Amniotic stem cell (primary cell): ENCODE results near the gene FBXO28.
"Not testable (repeated sequence)": the region's sequence is repeated elsewhere in the genome, so short reads cannot be mapped to it uniquely, and the experiment has no call there.

Source experiments
- DNase-seq: peaks from one replicate; lab custom pipeline; 2025; lab: John Stamatoyannopoulos, UW

FBXO28 gene, protein sequence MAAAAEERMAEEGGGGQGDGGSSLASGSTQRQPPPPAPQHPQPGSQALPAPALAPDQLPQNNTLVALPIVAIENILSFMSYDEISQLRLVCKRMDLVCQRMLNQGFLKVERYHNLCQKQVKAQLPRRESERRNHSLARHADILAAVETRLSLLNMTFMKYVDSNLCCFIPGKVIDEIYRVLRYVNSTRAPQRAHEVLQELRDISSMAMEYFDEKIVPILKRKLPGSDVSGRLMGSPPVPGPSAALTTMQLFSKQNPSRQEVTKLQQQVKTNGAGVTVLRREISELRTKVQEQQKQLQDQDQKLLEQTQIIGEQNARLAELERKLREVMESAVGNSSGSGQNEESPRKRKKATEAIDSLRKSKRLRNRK

GRCh38 chr1:224113918-224114786 is at the start of gene FBXO28:
Gene FBXO28 (plus strand): TSS chr1:224114111. CDS start chr1:224114130, 19 bp downstream.
- DNase-seq, result peak; percentile 89

GRCh38 chr1:224064150-224064549 is 49.8 kb upstream of the FBXO28 start:
- DNase-seq, result no peak

- no peak for DNase-seq
Measured at GRCh38 chr1:224065455-224065854, 48.5 kb upstream of the FBXO28 start.

GRCh38 chr1:224067207-224067606 is 46.7 kb upstream of the FBXO28 start:
- DNase-seq, result no peak

DNA sequence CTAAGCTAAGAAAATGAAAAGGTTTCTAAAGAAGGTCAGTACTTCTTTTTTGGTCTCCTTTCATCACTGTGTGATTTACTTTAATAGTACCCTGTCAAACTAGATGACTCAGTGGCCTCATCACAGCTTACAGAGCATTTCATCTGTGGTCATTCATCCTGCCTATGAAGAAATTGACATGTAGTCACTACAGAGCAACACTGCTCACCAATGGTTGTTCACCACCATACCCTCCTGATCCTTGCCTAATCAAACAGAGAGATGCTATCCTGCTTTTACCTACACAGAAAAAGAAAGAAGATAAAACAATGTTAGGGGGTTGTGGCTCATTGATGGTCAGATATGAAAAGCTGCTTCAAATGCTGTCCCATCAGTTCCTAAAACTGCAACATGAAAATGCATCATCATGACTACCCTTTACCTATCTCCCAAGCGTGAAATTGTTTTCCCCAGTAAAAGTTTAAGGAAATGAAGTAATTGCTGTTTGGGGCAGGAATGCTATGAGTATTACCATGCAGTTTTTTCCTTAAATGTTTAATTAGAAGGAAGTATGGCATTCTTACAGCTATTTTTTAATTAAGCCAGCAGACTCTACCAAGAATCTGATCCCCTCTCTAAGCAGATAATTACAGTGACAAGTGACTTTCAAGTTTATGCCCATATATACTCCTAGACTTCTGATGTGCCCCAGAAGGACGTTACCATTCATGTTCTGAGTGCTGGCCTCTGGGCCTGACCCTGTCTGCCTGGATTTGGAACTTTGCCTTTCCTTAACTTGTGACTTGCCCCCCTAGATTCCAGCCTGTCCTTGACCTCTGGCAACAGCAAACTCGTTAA is 46.1 kb upstream of the FBXO28 start:
- peak; percentile 11 for DNase-seq

GRCh38 chr1:224068458-224069072 is 45.3 kb upstream of the FBXO28 start:
- no peak for DNase-seq

DNA sequence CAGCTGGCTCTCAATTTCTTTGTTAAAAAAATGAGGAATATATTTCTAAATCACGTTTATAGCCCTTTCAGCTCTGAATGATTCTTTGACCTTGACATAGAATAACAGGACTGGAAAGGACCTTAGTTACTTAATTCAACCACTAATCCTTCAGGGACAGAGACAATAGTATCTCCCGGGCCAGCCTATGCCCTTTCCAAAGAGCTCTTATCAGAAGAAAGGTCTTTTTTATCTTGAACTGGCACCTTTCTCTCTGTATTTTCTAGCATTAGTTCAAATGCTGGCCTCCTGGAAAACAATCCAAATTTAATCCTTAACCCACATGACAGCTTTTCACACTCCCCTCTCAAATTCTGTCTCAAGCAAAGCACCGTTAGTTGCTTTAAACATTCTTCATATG is 44.8 kb upstream of the FBXO28 start:
- no peak for DNase-seq

GRCh38 chr1:224070521-224070920 is 43.4 kb upstream of the FBXO28 start:
- DNase-seq, result no peak

DNA sequence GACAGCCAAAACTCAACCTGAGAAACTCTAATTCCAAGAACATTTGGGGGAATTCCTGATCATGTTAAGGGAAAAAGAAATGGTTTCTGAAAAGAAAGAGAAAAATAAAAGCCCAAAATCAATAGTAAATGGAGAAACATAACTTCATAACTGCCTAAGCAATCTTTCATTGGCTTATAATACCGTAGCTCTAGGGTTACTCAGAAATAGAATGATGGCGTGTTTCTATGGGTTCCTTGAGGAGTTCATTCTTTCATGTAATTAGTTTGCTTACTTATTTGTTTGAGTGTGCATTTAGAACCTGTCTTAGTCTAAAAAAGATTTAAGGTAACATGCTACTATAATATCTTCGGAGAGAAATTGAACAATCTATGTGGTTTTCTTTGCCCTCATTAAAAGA is 37.5 kb upstream of the FBXO28 start:
- DNase-seq, result no peak

GRCh38 chr1:224079644-224080043 is 34.3 kb upstream of the FBXO28 start:
- DNase-seq, result not testable (repeated sequence)

GRCh38 chr1:224080115-224080774 is 33.7 kb upstream of the FBXO28 start:
- DNase-seq, result no peak

DNA sequence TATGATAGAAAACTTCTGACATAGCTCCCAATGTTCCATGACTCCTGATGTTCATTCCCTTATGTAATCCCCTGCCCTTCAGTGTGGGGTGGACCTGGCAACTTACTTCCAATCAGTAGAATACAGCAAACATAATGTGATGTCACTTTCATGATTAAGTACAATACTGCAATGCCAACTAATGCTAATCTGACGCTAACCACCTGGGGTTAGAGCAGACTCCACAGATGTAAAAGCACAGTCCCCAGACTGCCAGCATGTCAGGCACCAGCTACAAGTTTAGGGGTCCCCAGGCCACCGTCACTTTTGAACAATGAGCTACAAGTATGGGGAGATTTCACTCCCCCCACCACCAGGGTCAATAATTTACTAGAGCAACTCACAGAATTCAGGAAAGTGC is 32.3 kb upstream of the FBXO28 start:
- no peak for DNase-seq

DNA sequence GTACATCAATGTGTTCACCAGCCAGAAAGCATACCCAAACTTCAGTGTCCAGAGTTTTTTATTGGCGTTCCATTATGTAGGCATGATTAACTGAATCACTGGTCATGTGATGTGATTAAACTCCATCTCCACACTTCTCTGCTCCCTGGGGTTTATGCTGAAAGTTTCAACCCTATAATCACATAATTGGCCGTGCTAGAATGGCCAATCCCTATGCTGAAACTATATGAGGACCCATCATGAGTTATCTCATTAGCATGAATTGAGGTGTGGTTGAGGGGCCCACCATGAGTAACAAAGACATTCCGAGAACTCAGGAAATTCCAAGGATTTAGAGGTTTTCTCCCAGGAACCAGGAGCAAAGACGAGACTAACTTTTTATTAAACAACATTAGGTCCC is 31.8 kb upstream of the FBXO28 start:
- no peak for DNase-seq

DNA sequence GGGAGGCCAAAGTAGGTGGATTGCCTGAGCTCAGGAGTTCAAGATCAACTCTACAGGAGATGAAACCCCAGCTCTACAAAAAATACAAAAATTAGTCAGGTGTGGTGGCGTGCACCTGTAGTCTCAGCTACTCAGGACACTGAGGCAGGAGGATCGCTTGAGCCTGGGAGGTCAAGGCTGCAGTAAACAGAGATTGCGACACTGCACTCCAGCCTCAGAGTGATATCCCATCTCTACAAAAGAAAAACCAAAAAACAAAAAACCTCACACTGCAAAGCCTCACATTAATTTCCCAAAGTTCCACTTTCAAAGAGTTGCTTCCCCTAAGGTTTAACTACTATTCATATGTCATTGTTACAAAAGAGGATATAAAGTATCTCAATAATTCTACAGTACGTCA is 29.0 kb upstream of the FBXO28 start:
- no peak for DNase-seq

GRCh38 chr1:224085421-224086108 is 28.3 kb upstream of the FBXO28 start:
- no peak for DNase-seq

GRCh38 chr1:224087286-224087794 is 26.6 kb upstream of the FBXO28 start:
- DNase-seq, result no peak

DNA sequence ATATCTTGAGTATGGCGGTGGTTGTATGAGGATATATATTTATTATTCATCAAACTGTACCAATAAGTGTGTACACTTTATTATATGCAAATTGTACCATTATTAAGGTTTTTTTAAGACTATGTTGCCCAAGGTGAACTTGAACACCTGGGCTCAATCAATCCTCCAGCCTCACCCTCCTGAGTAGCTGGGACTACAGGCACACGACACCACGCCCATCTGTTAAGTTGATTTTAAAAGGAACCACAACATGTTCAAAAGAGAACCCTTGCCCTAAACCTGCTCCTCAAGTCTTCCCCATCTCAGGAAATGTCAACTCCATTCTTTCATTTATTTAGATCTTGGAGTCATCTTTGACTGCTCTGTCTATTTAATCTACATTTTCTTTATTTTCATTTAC is 24.3 kb upstream of the FBXO28 start:
- no peak for DNase-seq

DNA sequence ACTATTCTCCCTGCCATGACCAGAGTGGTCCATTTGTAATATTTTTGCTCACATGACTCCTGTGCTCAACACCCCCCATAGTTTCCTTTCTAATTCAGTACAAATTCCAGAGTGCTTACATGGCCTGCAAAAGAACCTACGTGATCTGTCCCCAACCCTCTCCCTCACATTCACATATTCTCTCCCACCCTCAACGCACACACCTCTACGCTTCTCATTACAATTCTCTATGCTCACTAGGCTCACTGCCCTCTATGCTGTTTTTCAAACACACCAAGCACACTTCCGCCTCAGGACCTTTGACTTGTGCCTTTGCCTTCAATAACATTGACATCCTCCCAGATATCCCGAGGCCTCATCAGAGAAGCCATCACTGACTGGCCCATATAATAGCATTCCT is 23.8 kb upstream of the FBXO28 start:
- no peak for DNase-seq

- DNase-seq, result no peak
Measured at GRCh38 chr1:224092111-224092510, 21.8 kb upstream of the FBXO28 start.

DNA sequence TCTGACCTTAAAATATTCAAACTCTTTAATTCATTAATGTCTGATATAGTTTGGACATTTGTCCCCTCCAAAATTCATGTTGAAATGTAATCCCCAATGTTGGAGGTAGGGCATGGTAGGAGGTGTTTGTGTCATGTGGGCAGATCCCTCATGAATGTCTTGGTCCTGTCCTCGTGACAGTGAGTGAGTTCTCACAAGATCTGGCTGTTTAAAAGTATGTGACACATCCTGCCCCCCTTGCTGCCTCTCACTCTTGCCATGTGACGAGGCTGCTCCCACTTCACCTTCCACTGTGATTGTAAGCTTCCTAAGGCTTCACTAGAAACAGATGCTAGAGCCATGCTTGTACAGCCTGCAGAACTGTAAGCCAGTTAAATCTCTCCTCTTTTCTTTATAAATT is 21.3 kb upstream of the FBXO28 start:
- DNase-seq, result no peak
